K562 (cell line): ENCODE data around the gene RAD51AP1.

ENCODE experiments used
- GABPB1 ChIP-seq: sonication (generic); formaldehyde crosslinking; IDR thresholded peaks from 2 replicates; pipeline ENCODE4 v1.8.0; 2022; ENCODE audit warnings: mild to moderate bottlenecking, missing genetic modification reagents
- MAFF ChIP-seq: IDR thresholded peaks from 2 replicates; pipeline ENCODE4 v1.6.1; 2012; ENCODE audit warnings: low read length, improper control_type of control experiment
- MAZ ChIP-seq, 2 experiments: fragments of 450-650 bp in 1 of 2; sonication (generic) in 1 of 2; formaldehyde crosslinking; IDR thresholded peaks in 1 of 2; conservative IDR thresholded peaks in 1 of 2; 2 replicates each; pipeline versions ENCODE4 v1.4.0 to v1.5.0; 2020; ENCODE audit warnings: mild to moderate bottlenecking in 1 of 2, missing genetic modification reagents in 1 of 2
- MEF2A ChIP-seq: IDR thresholded peaks from 2 replicates; pipeline ENCODE4 v1.6.1; 2011; ENCODE audit warnings: low read depth, mild to moderate bottlenecking, low read length, moderate library complexity; ENCODE audit not compliant: control insufficient read depth
- POLR2A ChIP-seq: fragments of 450-650 bp; conservative IDR thresholded peaks from 2 replicates; pipeline ENCODE4 v1.6.1; 2016
- POLR2AphosphoS5 ChIP-seq: IDR thresholded peaks from 2 replicates; pipeline ENCODE4 v1.6.1; 2011; ENCODE audit warnings: mild to moderate bottlenecking, low read depth, low read length, moderate library complexity; ENCODE audit not compliant: control insufficient read depth, insufficient read depth
- RCOR1 ChIP-seq, 2 experiments: IDR thresholded peaks; 2 replicates each; pipeline ENCODE4 v1.6.1; 2012; ENCODE audit warnings: low read depth in 2 of 2, low read length in 2 of 2, borderline replicate concordance in 1 of 2, improper control_type of control experiment in 1 of 2
- XRCC3 ChIP-seq: fragments of 450-650 bp; IDR thresholded peaks from 2 replicates; pipeline ENCODE4 v1.6.1; 2017; ENCODE audit warnings: mild to moderate bottlenecking, moderate library complexity
- YY1 ChIP-seq, 3 experiments: IDR thresholded peaks; 2 replicates each; pipeline ENCODE4 v1.6.1; 2011; ENCODE audit warnings: low read length in 2 of 3, mild to moderate bottlenecking in 2 of 3, moderate library complexity in 2 of 3, borderline replicate concordance in 1 of 3, control low read depth in 1 of 3, low read depth in 1 of 3; ENCODE audit not compliant: insufficient read depth in 3 of 3, insufficient replicate concordance in 2 of 3, control insufficient read depth in 1 of 3, insufficient read length in 1 of 3; ENCODE audit errors: extremely low read depth in 1 of 3

DNA sequence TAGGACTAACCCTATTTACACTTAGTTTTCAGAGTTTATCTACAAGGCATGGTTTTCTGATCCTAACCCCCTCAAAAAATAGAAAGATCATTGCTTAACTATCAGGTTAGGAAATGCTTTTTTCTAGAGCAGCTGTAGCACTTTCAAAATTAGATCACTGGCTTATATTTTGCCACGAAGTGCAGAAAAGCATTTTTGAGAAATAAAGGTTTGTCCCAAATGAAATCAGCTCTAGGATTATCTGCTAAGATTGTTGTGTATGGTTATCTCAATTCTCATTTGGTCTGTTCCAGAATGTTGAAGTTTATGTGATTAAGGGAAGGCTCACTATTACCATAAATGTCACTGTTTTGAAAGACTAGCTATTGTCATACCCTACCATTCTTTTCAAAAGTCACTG, 13.5 kb downstream of the RAD51AP1 start:
- TF ChIP-seq GABPB1 (CRISPR knock-in tag) (no peak), MEF2A (no peak), POLR2AphosphoS5 (no peak), XRCC3 (no peak), MAFF (no peak), YY1 (IDR thresholded peaks at IDR 0.05; ENCODE audit: borderline replicate concordance in 1 of 3, control insufficient read depth in 1 of 3, extremely low read depth in 1 of 3, insufficient read depth in 3 of 3, insufficient read length in 1 of 3, insufficient replicate concordance in 2 of 3, low read depth in 1 of 3, low read length in 2 of 3) (no peak), MAZ (CRISPR knock-in tag; conservative IDR thresholded peaks at IDR 0.05 in 1 of 2, IDR thresholded peaks at IDR 0.05 in 1 of 2) (no peak), POLR2A (no peak), RCOR1 (IDR thresholded peaks at IDR 0.05; ENCODE audit: borderline replicate concordance in 1 of 2, low read depth in 2 of 2, low read length in 2 of 2) (no peak)
